NCI-H2196 treated with DMSO at 0.1 percent for 48 hours (cell line): ENCODE data around the gene NUDT3.
A peak's percentile ranks its signal among the peaks of the same experiment; 100 is the strongest.

Experiments
- DNase-seq: peaks from one replicate; lab custom pipeline; 2025; ENCODE audit not compliant: unreplicated experiment; lab: John Stamatoyannopoulos, UW

Gene NUDT3

GRCh38 chr6:34241351-34242215 lies 150.9 kb downstream of the NUDT3 start:
- no peak for DNase-seq

DNA sequence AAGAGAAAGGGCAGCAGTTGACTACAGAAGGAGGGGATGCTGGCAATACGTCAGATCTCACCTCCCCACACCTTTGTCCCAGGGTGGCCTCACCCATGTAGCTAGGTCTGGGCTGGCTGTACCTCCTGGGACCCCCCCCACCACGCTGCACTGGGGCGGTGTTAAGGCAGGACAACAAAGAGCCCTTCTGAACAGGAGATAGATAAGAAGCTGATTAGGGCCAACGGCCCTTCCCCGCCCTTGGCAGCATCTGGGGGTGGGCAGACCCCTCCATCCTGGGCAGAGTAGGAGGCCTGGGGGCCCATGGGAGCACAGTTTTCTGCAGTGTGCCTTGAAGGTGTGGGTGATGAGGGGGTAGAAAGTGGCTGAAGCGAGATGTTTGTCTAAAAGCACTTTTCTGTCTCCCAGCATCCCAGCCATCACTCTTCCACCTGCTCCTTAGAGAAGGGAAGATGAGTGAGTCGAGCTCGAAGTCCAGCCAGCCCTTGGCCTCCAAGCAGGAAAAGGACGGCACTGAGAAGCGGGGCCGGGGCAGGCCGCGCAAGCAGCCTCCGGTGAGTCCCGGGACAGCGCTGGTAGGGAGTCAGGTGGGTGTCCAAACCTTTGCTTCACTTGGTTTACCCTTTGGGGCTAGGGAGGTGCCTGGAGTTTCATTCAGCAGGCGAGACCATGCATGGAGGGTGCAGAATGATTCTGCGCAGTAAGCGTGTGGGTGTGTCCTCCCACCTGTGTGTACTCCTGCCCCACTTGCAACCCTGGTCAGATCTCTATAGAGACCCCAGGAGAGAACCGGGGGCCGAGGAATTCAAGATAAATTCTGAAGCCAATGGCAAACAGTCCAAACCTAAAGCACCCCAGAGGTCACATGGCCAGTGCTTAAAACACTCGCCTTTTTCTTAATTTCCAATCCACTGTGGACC lies 151.9 kb downstream of the NUDT3 start:
- no peak for DNase-seq

DNA sequence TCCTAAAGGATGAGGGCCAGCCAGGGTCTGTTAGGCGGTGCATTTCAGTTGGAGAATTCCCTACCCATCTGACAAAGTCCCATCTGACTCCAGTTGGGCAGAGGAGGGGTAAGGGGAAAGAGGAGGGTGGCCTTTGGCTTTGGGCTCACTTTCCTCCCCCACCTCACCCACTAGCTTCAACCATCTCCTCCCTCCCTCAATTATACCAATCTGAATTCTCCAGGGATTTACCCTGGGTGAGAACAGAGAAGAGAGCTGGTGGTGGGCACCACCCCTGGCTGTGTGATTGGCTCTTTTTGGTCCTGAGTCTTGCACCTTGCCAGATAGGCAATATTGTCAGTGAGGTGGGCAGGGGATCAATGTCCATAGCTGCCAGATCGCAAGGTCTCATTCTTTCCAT lies 152.6 kb downstream of the NUDT3 start:
- no peak for DNase-seq

- DNase-seq = no peak
Observed at GRCh38 chr6:34239500-34239825, 153.0 kb downstream of the NUDT3 start.

DNA sequence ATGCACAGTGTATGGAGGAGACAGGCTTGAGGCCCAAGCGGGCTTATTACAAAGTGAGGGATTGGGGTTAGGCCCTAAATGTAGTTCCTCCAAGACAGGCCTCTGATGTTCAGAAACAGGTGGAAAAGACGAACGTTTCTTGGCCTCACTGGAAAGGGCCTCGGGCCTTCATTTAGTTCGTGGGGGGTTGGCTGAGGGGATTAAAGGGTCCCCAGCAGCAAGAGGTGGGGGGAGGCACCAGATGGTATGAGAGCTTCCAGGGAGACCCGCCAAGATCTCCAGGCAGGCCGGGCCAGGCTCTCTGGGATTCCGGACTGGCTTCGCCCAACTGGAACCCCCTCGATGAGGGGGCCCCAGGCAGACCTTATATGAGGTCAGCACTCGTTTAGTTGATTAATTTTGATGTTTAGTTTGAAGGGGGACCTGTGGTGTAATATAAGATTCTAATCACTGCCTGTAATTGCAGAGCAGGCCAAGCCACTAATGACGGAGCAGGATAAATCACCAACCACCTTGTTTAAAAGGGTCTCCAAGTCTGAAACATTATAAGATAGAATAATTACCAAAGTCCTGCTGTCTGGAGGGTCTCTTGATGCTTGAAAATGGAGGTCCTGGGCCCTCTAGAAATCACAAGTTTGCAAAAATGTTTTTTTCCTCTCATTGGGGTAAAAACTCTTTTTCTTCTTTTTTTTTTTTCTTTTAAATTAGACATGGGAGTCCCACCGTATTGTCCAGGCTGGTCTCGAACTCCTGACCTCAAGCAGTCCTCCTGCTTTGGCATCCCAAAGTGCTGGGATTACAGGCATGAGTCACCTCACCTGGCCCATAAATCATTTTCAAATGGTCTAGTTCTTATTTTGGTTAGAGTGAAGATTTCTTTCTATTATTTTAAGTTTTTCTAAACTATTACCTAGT lies 153.6 kb downstream of the NUDT3 start:
- DNase-seq = no peak

DNA sequence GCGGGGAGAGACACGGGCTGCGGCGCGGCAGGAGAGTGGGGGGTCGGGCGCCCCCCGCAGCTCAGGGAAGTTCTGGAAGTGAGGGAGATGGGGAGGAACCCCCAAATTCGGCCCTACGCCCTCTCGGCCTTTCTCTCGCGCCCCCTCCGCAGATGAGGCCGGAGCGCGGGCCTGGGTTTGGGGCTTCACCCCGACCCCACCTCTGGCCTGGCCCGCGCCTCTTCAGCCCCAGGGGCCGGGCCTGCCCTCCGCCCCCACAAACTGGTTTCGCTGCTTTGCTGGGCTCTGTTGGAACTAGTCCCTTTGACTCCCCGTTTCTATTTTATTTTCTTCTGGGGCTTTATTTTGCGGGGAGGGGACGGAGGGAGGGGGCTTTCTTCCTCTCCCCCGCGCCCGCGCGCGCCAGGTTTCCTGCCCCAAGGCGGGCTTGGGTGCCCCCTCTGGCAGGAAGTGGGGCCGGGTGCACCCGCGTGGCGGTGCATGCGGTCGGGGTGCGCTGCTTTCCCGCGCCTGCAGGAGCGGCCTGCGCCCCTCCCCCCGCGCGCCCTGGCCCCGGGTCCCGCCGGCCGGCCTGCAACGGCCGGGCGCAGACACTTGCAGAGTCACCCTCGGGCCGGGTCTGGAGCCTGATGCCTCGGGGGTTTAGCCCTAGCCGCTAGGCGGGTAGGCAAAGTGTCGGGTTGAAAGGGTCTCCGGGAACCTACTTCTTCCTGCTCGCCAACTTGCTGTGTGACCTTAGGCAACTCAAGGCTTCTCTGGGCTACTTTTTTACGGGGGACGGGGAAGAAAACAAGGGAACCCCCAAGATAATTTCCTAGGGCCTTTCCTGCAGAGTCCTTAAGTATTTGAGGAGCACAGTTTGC lies 154.5 kb downstream of the NUDT3 start:
- DNase-seq = no peak

- no peak for DNase-seq
Observed at GRCh38 chr6:34237316-34237721, 155.2 kb downstream of the NUDT3 start.

GRCh38 chr6:34236443-34237315 lies 155.8 kb downstream of the NUDT3 start, which contains the start of gene HMGA1:
TSS of gene HMGA1 (plus strand) at chr6:34236873. CDS start at chr6:34240781, 3,908 bp downstream.
- DNase-seq = peak; percentile 84

DNA sequence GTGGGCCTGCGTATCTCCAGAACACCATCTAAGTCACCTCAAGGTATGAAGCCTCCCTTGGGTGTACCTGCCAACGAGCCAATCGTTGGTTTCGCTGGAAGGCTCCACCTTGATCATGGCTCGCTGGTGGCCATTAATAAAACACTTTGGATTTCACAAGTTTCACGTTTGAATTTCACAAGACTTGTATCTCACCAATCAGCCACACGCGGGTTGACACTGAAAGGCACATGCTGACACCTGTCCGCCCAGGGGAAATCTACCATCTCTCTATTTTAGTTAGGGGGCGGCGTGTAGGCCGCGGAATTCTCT lies 156.4 kb downstream of the NUDT3 start:
- no peak for DNase-seq

DNA sequence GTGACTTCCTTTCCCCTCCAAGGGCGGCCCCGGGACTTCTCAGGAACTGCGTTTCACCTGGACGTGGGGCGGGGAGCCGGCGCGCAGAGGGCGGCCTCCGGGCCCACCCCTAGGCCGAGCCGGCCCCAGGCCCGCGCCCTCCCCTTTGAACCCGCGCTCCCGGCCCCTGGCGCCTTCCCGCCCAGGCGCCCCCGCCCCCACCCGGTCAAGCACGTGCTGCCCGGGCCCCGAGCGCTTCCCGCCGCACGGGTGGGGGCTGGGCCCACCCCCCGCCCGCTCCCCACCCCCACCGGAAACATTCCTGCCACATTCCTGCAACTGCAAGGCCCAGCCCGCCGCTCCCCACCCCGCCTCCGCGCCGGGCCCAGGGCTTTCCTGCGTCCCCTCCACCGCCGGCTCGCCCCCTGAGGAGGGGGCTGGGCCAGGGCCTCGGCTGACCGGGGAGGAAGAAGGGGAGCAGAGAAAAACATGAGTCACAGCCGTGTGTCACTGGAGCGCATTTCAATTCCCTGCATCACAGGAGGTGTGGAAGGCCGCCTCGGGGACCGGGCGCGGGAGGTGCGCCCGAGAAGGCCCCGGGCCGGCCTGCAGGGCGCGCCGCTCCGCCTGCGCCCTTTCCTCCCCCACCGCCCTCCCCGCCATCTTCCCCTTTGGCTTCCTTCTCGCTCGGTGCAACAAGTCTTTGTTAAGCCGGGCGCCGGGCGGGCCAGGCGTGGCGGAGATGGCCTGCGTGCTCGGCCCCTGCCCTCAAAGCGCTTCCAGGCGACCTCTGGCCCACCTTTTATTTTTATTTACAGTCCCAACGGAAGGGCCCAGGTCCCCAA lies 156.9 kb downstream of the NUDT3 start:
- no peak for DNase-seq

DNA sequence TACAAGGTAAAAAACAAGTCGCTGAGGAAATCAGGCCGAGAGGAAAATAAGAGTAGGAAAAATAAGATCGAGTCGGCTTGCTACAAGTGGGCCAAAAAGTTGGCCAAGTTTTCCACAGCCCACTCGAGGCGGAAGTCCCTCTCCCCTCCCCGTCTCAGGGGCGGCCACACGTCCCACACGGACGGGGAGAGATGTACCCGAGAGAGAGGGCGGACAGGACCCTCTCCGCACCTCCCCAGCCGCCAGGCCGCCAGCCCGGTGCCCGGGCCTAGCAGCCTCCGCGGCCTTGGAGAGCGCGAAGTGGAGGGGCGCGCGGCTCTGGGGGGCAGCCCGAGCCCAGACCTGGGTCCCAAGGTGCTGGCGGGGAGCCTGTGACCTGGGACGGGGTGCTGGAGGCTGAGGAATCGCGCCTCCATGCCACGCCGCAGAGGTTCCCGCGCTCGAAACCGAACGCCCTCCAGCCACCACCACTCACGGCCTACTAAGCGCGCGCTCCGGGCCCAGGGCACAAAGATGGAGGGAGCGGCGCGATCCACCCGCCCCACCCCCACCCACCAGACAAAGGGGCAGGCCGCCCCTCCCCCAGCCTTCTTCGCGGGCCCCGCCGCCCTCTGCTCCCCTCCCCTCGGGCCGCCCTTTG lies 157.7 kb downstream of the NUDT3 start:
- no peak for DNase-seq

GRCh38 chr6:34233867-34234266 lies 158.6 kb downstream of the NUDT3 start:
- DNase-seq = no peak

- DNase-seq = no peak
Observed at GRCh38 chr6:34232901-34233300, 159.6 kb downstream of the NUDT3 start.

DNA sequence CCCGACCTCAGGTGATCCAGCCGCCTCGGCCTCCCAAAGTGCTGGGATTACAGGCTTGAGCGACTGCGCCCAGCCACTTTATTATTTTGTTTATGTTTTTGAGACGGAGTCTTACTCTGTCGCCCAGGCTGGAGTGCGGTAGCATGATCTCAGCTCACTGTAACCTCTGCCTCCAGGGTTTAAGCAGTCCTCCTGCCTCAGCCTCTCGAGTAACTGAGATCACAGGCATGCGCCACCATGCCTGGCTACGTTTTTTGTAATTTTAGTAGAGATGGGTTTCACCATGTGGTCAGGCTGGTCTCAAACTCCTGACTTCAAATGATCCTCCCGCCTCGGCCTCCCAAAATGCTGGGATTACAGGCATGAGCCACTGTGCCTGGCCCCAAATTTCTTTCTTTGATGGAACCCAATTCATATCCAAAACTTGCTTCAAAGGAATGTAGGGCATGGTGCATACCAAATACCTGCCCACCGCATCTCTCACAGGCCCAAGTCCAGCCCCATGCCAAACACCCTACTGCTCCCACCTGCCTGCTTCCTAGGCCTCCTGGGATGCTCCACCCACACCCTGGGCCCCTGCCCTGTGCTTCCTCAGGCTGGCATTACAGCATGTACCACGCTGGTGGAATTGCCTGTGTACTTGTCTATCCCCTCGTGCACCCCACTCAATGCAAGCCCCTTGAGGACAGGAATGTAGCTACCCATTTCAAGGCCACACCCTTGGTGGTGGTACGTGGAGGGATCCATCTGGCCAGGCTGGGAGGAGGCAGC lies 160.7 kb downstream of the NUDT3 start:
- DNase-seq = no peak

DNA sequence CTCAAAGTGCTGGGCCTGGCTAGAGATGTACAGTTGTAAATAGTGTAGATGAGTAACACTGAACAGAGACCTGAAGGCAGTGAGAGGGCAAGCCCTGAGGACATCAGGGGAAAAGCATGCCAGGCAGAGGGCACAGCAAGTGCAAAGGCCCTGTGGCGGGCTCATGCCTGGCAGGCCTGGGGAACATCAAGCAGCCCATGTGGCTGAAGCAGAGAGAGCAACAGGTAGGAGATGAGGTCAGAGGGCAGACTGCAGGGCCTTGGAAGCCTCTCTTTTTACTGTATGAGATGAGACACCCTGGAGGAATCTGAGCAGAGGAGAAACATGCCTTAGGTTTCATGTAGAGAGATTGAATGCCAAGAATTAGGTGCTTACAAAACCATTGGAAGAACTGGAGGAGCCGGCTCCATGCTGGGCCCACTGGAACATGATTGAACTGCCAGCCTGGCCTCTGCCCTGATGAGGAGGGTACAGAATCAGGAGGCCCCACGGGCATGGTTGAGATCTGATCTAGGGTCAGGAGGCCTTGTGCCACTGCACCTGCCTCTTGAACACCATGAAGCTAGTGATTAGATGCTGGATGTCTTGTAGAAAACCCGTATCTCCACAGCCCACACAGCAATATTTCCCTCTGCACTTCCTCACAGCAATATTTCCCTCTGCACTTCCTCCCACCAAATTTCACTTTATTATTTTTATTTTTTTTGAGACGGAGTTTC lies 161.7 kb downstream of the NUDT3 start:
- DNase-seq = no peak

DNA sequence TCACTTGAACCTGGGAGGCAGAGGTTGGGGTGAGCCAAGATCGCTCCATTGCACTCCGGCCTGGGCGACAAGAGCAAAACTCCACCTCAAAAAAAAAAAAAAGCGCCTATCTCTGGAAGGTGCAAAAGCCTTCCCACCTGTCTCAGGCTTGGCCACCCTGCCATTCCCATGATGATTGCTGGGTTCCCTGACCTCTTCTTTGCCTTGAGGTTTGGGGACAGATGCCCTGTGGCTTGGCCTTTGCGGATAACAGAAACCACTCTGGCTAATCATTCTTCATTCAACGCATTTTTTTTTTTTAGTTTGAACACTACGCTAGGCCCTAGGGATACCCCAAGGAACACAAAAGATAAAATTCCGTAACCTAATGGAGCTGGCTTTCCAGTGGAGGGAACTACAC lies 162.6 kb downstream of the NUDT3 start:
- no peak for DNase-seq
